Heart left ventricle (tissue), 16 donors: ENCODE data around the gene RBSN. TPM values are rescaled to one million over a fixed set of nuclear protein-coding genes. Genes with fewer than 3 reads are reported as not detected.

Source experiments
- ATAC-seq, 4 donors: fragments of 200-7000 bp; cut with Tn5 transposase; one replicate each; pipeline ENCODE4 v1.9.1; 2020 to 2022; ENCODE audit warnings: moderate library complexity in 4 of 4, mild to moderate bottlenecking in 3 of 4, moderate number of reproducible peaks in 1 of 4
- DNase-seq, 5 donors: peaks; one replicate each; pipeline ENCODE4 v3.0.0-alpha.2; 2020
- H3K27ac ChIP-seq, 12 donors: fragments of 200-600 bp; sonication (generic) in 4 of 12; one replicate each; pipeline versions ENCODE4 v1.5.0 to v1.8.0; 2016 to 2022; ENCODE audit warnings: mild to moderate bottlenecking in 2 of 12
- H3K27me3 ChIP-seq, 9 donors: fragments of 200-600 bp; sonication (generic) in 2 of 9; one replicate each; pipeline versions ENCODE4 v1.5.1 to v1.8.0; 2016 to 2022; ENCODE audit warnings: mild to moderate bottlenecking in 3 of 9
- H3K36me3 ChIP-seq, 9 donors: fragments of 200-600 bp; sonication (generic) in 2 of 9; one replicate each; pipeline versions ENCODE4 v1.5.0 to v1.8.0; 2018 to 2022; ENCODE audit warnings: mild to moderate bottlenecking in 2 of 9
- H3K4me1 ChIP-seq, 12 donors: fragments of 200-600 bp; sonication (generic) in 4 of 12; one replicate each; pipeline versions ENCODE4 v1.5.0 to v1.8.0; 2016 to 2022; ENCODE audit warnings: mild to moderate bottlenecking in 3 of 12
- H3K4me3 ChIP-seq, 12 donors: fragments of 200-600 bp; sonication (generic) in 4 of 12; one replicate each; pipeline versions ENCODE4 v1.5.0 to v1.8.0; 2017 to 2022; ENCODE audit warnings: mild to moderate bottlenecking in 9 of 12, moderate library complexity in 4 of 12
- H3K9me3 ChIP-seq, 12 donors: fragments of 200-600 bp; sonication (generic) in 4 of 12; one replicate each; pipeline versions ENCODE4 v1.5.0 to v1.8.0; 2016 to 2022; ENCODE audit warnings: mild to moderate bottlenecking in 1 of 12
- CTCF ChIP-seq, 12 donors: fragments of 200-600 bp; sonication (generic) in 4 of 12; IDR thresholded peaks; one replicate each; pipeline versions ENCODE4 v1.5.0 to v1.8.0; 2018 to 2022; ENCODE audit warnings: antibody characterized with exemption in 12 of 12, mild to moderate bottlenecking in 5 of 12
- POLR2A ChIP-seq, 2 donors: fragments of 450-650 bp; IDR thresholded peaks; one replicate each; pipeline ENCODE4 v1.6.1; 2017; ENCODE audit warnings: antibody characterized with exemption in 2 of 2, mild to moderate bottlenecking in 2 of 2, moderate library complexity in 2 of 2
- WGBS, 4 donors: extraction: QIAGEN DNeasy Blood & Tissue Kit in 2 of 4; methylation state at CpG; one replicate each; pipeline versions ENCODE4 v1.1.5 to v1.1.7; 2013 to 2018; 5-methylcytosine and 5-hydroxymethylcytosine counted together
- intact Hi-C, 10 donors: fragments of 100-400 bp; cut with DNase I; formaldehyde crosslinking; loops; one replicate each; pipeline versions ENCODE4 v1.11.1 to v1.14.2; 2022
- polyA plus RNA-seq, 2 donors: library from polyadenylated mRNA; stranded (reverse); fragments of 200-250 nt; gene quantifications; one replicate each; pipeline ENCODE4 v1.2.3, GENCODE V29; 2013
- total RNA-seq, 9 donors: library from RNA; depleted of rRNA in 2 of 9; stranded (reverse); fragments of >200 nt in 2 of 9; fragmentation: NEBNext Ultra II Directional in 3 of 9; extraction: Animal tissue kit (Norgen Biotek cat#: 25700) in 3 of 9; gene quantifications; one replicate each; pipeline versions ENCODE4 v1.1.0 to v1.2.4, GENCODE V29; 2016 to 2023
- donor health status: ischemic (EF 13 %, LVEDD 7.1; RV severe dilation, severe dysfunction).
- donor health status: healthy with polysubstance abuse.
- donor health status: DM: no; HTN: yes; CAD: no.
- donor health status: DM: no; HTN: no; CAD: no.
- donor health status: ischemic (EF 25% LVEDD 6.9; RV normal size, moderate dysfunction).
- donor health status: ischemic (EF 25% LVEDD 5.7; RV mildly dilated, moderate dysfunction).
- donor health status: healthy.
- donor health status: DM: yes; HTN: yes; CAD: no.
- donor health status: ischemic (EF 35%, LVEDD 5.7; RV mildly dilated, moderate dysfunction).
- donor health status: nonischemic (EF 11% LVEDD 7.7; RV severe dilation, severe dysfunction).
- donor health status: DM: yes; HTN: yes; CAD: no.
- donor health status: PGD.
- donor health status: ischemic (EF 29% LVEDD 5.4; RV normal size, mild dysfunction).
- donor health status: nonischemic (EF 23%, LVEDD 6.1; RV moderate dilation, normal function).

Gene RBSN
- total and polyA plus RNA-seq, 11 donors = 5.1 to 24.1 (median 20.4) TPM

DNA sequence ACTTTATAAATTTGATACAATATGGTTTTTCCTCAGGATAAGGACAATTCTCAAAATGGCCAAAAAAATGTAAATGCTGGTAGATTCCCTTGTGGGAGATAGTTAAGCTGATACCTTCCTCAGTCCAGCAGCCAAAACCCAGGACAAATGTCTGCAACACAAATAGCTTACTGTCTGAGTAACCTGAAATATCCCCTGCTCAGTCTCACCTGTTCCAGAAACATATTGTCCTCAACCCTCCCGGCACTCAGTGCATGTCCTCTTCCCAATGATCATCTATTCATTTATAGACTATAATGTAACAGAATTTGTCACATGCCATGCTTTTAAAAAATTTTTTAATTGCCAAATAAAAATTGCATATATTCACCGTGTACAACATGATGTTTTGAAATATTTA, 12.2 kb downstream of the RBSN start:
- ATAC-seq = no peak
- no peak for DNase-seq
- WGBS, 4 donors = 85 to 94% (median 92%) methylated on average over 2 of the region's 2 CpGs
- H3K4me1 ChIP-seq = peaks cover 0 to 4% (median 0%) of the 10 kb centered on the region in 12 donors
- H3K27me3 ChIP-seq = no peaks in the 10 kb centered on the region
- H3K4me3 ChIP-seq = no peak overlapping the region
- peaks cover 2 to 100% (median 96%) of the 10 kb centered on the region in 9 donors for H3K36me3 ChIP-seq
- H3K27ac ChIP-seq = no peak overlapping the region
- TF ChIP-seq CTCF (IDR thresholded peaks at IDR 0.05) = no peak
- no peak for TF ChIP-seq POLR2A (IDR thresholded peaks at IDR 0.05)
- intact Hi-C loops = no loop called here
- no peaks in the 10 kb centered on the region for H3K9me3 ChIP-seq

DNA sequence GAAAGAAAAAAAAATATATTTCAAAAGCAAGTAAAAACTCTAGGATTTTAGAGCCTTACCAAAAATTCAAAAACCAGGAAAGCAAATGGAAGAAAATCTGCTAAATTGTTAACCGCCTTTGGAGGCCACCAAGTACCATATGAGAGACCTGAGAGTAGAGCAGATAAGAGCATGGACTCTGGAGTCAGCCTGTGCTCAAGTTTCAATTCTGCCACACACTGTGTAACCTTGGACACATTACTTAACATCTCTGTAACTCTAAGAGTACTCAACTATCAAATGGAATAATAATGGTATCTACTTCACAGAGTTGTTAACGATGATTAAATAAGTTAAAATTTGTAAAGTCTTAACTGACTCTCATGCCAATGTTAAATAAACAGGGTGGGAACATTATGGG, 12.7 kb downstream of the RBSN start:
- Histone ChIP-seq H3K9me3 (no peaks in the 10 kb centered on the region), H3K27me3 (no peaks in the 10 kb centered on the region), H3K4me1 (peaks cover 0 to 4% (median 0%) of the 10 kb centered on the region in 12 donors), H3K27ac (no peak overlapping the region), H3K36me3 (peaks cover 2 to 100% (median 96%) of the 10 kb centered on the region in 9 donors), H3K4me3 (no peak overlapping the region)
- intact Hi-C loops = no loop called here
- TF ChIP-seq CTCF (IDR thresholded peaks at IDR 0.05) (no peak), POLR2A (IDR thresholded peaks at IDR 0.05) (no peak)
- WGBS, 4 donors = 90 to 98% (median 97%) methylated on average over 2 of the region's 2 CpGs
- no peak for ATAC-seq
- no peak for DNase-seq

- peaks cover 0 to 100% (median 98%) of the 10 kb centered on the region in 9 donors for H3K36me3 ChIP-seq
- peaks cover 0 to 4% (median 0%) of the 10 kb centered on the region in 12 donors for H3K4me1 ChIP-seq
- intact Hi-C loops = no loop called here
- DNase-seq (no peak), ATAC-seq (no peak)
- H3K27ac ChIP-seq = peak overlapping the region in 1 of 12 donors; percentile 20
- H3K27me3 ChIP-seq = no peaks in the 10 kb centered on the region
- no peak overlapping the region for H3K4me3 ChIP-seq
- 94 to 98% (median 97%) methylated on average over 1 of the region's 1 CpG for WGBS, 4 donors
- no peaks in the 10 kb centered on the region for H3K9me3 ChIP-seq
- TF ChIP-seq POLR2A (IDR thresholded peaks at IDR 0.05) = no peak
- TF ChIP-seq CTCF (IDR thresholded peaks at IDR 0.05) = no peak
These were observed 15.7 kb downstream of the RBSN start for GRCh38 chr3:15083252-15083651.

DNA sequence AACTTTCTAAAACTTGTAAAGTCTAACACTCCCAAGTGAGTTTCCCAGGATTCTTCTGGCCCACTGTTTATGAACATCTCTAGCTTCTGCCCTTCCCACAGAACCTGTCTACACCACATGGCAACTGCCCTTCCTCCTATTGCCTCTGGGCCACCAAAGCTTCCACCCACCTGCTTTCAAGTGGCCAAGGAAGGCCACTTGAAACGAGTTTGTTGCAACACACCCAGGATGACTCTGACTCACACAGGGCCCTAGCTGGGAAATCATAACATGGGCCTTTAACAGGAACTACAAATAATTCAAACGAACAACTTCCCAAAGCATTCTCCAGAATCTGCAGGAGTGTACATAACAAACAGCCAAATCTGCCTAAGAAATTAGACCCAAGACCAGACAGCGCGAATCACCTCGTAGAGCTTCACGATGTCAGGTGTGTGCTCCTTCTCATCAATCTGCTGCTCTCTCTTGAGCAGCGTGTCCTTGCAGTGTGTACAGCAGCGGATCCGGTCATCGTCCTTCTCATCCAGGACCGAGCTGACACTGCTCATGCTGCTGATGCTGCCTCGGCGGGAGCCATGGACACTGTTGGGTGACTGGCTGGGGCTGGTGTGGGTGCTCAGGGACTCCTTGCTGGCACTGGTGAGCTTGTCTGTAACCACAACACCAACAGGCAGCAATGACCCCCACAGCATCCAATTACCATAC, 16.8 kb downstream of the RBSN start:
- DNase-seq (no peak), ATAC-seq (no peak)
- Histone ChIP-seq H3K4me1 (peaks cover 0 to 4% (median 0%) of the 10 kb centered on the region in 12 donors), H3K27me3 (no peaks in the 10 kb centered on the region), H3K36me3 (peaks cover 0 to 100% (median 98%) of the 10 kb centered on the region in 9 donors), H3K9me3 (no peaks in the 10 kb centered on the region), H3K4me3 (no peak overlapping the region), H3K27ac (peak overlapping the region in 1 of 12 donors; percentile 20)
- intact Hi-C loops = no loop called here
- TF ChIP-seq POLR2A (IDR thresholded peaks at IDR 0.05) (no peak), CTCF (IDR thresholded peaks at IDR 0.05) (no peak)
- WGBS, 4 donors = 92 to 95% (median 94%) methylated on average over 10 to 13 of the region's 13 CpGs
